ENCODE results near the gene MRI1. TPM values are rescaled to one million over a fixed set of nuclear protein-coding genes. Genes with fewer than 3 reads are reported as not detected.

Gene MRI1
- total RNA-seq, result 10 to 100 TPM; 53.0 to 90.4 (median 70.6) TPM

GRCh38 chr19:13764101-13764807 lies at the start of gene MRI1:
MRI1 (plus strand) TSS chr19:13764522; CDS start chr19:13764589, 67 bp downstream.
- TF ChIP-seq CTCF (IDR thresholded peaks at IDR 0.05) (peak in 1 of 6 experiments; percentile 6), POLR2A (IDR thresholded peaks at IDR 0.05) (peak in 1 of 2 donors; percentile 74)
- Histone ChIP-seq H3K36me3 (peaks cover 29 to 34% of the 10 kb centered on the region in 2 donors), H3K27ac (peak within 1 kb of the TSS; percentile 4 to 67 (median 63)), H3K4me1 (peaks cover 10% of the 10 kb centered on the region in 2 donors), H3K27me3 (no peaks in the 10 kb centered on the region), H3K9me3 (no peaks in the 10 kb centered on the region), H3K4me3 (replicated peaks in 1 of 3) (peak within 1 kb of the TSS in 2 of 3 donors; percentile 50 to 56)
- 28 to 49% methylated on average over 7 to 17 of the region's 67 CpGs for WGBS, 2 donors
- intact Hi-C loops (cut with DNase I), result no loop called here
- DNase-seq, result peak; percentile 79 to 84

- Histone ChIP-seq H3K9me3 (no peaks in the 10 kb centered on the region), H3K27ac (no peak overlapping the region), H3K4me1 (no peaks in the 10 kb centered on the region), H3K36me3 (no peaks in the 10 kb centered on the region), H3K27me3 (no peaks in the 10 kb centered on the region), H3K4me3 (replicated peaks in 1 of 3) (no peak overlapping the region)
- no peak for DNase-seq
- 48 to 57% methylated on average over 8 of the region's 8 CpGs for WGBS, 2 donors
- TF ChIP-seq CTCF (IDR thresholded peaks at IDR 0.05) (no peak), POLR2A (IDR thresholded peaks at IDR 0.05) (no peak)
- intact Hi-C loops (cut with DNase I), result no loop called here
Observed at GRCh38 chr19:13717194-13717643, 47.1 kb upstream of the MRI1 start.

GRCh38 chr19:13718733-13719132 lies 45.6 kb upstream of the MRI1 start:
- intact Hi-C loops (cut with DNase I), result no loop called here
- Histone ChIP-seq H3K27ac (no peak overlapping the region), H3K27me3 (no peaks in the 10 kb centered on the region), H3K9me3 (no peaks in the 10 kb centered on the region), H3K4me3 (replicated peaks in 1 of 3) (no peak overlapping the region), H3K4me1 (no peaks in the 10 kb centered on the region), H3K36me3 (no peaks in the 10 kb centered on the region)
- 28 to 42% methylated on average over 9 of the region's 9 CpGs for WGBS, 2 donors
- peak; percentile 32 to 48 for DNase-seq
- TF ChIP-seq CTCF (IDR thresholded peaks at IDR 0.05), result peak in 4 of 6 experiments; percentile 16 to 34 (median 26)
- no peak for TF ChIP-seq POLR2A (IDR thresholded peaks at IDR 0.05)

GRCh38 chr19:13722146-13722545 lies 42.2 kb upstream of the MRI1 start:
- Histone ChIP-seq H3K4me3 (replicated peaks in 1 of 3) (no peak overlapping the region), H3K27ac (no peak overlapping the region), H3K4me1 (no peaks in the 10 kb centered on the region), H3K9me3 (no peaks in the 10 kb centered on the region), H3K36me3 (no peaks in the 10 kb centered on the region), H3K27me3 (no peaks in the 10 kb centered on the region)
- intact Hi-C loops (cut with DNase I), result loop anchor here (5.0 kb wide), 1 partner anchor 125 kb away; no protein-coding TSS in a partner anchor
- DNase-seq, result no peak
- 81 to 82% methylated on average over 6 of the region's 6 CpGs for WGBS, 2 donors
- no peak for TF ChIP-seq CTCF (IDR thresholded peaks at IDR 0.05)
- no peak for TF ChIP-seq POLR2A (IDR thresholded peaks at IDR 0.05)

- DNase-seq, result no peak
- H3K4me3 ChIP-seq (replicated peaks in 1 of 3), result no peak overlapping the region
- H3K9me3 ChIP-seq, result no peaks in the 10 kb centered on the region
- H3K27ac ChIP-seq, result no peak overlapping the region
- no peaks in the 10 kb centered on the region for H3K4me1 ChIP-seq
- TF ChIP-seq POLR2A (IDR thresholded peaks at IDR 0.05), result no peak
- TF ChIP-seq CTCF (IDR thresholded peaks at IDR 0.05), result no peak
- WGBS, 2 donors, result 81 to 82% methylated on average over 5 of the region's 5 CpGs
- H3K36me3 ChIP-seq, result no peaks in the 10 kb centered on the region
- no peaks in the 10 kb centered on the region for H3K27me3 ChIP-seq
- intact Hi-C loops (cut with DNase I), result loop anchor here (5.0 kb wide), 1 partner anchor 126 kb away; no protein-coding TSS in a partner anchor
Observed at GRCh38 chr19:13723206-13723605, 41.1 kb upstream of the MRI1 start.

All from thyroid gland (tissue), 4 donors.